Fibroblast of pulmonary artery (primary cell): Measurements from ENCODE around the gene C9orf43.

Source experiments
- DNase-seq: peaks from one replicate; pipeline ENCODE4 v3.0.0-alpha.2; 2010; ENCODE audit warnings: low read depth
- H3K4me3 ChIP-seq: replicated peaks from 2 replicates; pipeline ENCODE4 v1.5.1; 2011; ENCODE audit warnings: low read depth, mild to moderate bottlenecking, control low read depth, low read length, moderate library complexity
- TF ChIP-seq, protein P1 (sequence below): IDR thresholded peaks from 2 replicates; pipeline ENCODE4 v1.5.1; 2011; ENCODE audit warnings: mild to moderate bottlenecking, control low read depth, low read length, inconsistent platforms; ENCODE audit errors: missing control alignments

Gene C9orf43

GRCh38 chr9:113467183-113467582, 56.6 kb downstream of the C9orf43 start:
- no peak for DNase-seq
- TF ChIP-seq, protein P1, sequence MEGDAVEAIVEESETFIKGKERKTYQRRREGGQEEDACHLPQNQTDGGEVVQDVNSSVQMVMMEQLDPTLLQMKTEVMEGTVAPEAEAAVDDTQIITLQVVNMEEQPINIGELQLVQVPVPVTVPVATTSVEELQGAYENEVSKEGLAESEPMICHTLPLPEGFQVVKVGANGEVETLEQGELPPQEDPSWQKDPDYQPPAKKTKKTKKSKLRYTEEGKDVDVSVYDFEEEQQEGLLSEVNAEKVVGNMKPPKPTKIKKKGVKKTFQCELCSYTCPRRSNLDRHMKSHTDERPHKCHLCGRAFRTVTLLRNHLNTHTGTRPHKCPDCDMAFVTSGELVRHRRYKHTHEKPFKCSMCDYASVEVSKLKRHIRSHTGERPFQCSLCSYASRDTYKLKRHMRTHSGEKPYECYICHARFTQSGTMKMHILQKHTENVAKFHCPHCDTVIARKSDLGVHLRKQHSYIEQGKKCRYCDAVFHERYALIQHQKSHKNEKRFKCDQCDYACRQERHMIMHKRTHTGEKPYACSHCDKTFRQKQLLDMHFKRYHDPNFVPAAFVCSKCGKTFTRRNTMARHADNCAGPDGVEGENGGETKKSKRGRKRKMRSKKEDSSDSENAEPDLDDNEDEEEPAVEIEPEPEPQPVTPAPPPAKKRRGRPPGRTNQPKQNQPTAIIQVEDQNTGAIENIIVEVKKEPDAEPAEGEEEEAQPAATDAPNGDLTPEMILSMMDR: no peak
- H3K4me3 ChIP-seq: no peak overlapping the region

DNA sequence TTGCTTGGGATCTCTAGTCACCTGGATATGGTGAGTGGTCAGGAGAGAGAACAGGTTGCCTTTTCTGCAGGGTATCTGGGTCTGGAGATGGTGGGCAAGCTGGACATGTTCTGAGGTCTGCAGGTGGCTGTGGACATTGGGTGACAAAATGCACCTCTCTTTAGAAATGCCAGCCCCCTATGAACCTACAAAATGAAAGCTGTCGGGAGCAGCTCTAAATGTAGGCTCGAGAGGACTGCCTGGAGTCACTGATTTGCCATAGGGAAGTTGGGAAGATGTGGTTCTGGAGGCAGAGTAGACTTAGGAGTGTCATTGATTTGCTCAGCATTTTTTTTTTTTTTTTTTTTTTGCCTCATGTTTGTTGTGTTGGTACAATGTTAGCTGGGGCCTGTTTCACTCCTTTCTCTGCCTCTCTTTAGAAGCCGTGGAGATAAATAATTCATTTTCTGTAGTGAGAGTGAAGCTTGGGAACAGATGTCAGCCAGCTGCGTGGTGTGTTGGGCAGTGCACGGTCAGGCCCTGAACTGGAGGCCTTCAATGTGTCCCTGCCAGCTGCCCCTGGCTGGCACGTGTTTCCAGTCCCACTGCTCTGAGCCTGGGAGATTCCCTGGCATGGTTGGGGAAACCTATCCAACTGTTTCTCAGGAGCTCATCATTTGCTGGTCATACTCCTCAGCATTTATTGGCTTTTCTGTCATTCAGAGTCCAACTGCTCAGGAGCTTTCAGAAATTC, 58.3 kb downstream of the C9orf43 start:
- no peak for DNase-seq
- TF ChIP-seq, protein P1: no peak
- no peak overlapping the region for H3K4me3 ChIP-seq

DNA sequence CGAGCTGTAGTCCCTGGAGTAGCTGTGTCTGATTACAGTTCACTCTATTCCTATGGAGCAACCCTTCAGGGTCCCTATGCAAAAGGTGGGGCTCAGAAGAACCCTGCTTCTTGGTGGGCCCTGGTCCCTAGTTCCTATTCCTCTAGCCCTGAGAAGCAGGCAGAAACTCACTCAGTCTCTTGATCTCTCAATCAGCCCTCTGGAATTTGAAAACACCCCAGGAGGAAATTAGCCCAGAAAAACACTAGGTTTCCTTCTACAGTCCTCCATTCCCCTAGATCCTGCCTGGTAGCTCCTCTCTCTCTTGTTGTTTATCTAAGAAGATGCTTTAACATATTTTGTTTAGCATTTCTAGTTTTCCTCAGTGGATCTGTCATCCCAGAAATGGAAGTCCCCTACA, 60.6 kb downstream of the C9orf43 start:
- no peak for DNase-seq
- no peak overlapping the region for H3K4me3 ChIP-seq
- TF ChIP-seq, protein P1: no peak

DNA sequence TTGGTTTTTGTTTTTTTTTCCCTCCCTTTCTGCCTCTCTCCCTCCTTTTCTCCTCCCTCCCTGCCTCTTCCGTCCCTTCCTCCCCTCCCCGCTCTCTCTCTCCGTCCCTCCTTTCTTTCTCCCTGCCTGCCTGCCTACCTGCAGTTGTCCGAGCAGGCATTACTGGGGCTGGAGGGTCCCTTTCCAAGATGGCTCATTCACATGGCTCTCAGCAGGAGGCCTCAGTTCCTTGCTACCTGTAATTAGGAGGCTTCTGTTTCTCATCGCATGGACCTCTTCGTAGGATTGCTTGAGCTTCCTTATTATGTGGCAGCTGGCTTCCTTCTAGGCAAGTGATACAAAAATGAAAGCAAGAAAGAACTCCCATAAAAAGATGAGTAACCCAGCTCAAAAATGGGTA, 61.0 kb downstream of the C9orf43 start:
- DNase-seq: no peak
- no peak overlapping the region for H3K4me3 ChIP-seq

DNA sequence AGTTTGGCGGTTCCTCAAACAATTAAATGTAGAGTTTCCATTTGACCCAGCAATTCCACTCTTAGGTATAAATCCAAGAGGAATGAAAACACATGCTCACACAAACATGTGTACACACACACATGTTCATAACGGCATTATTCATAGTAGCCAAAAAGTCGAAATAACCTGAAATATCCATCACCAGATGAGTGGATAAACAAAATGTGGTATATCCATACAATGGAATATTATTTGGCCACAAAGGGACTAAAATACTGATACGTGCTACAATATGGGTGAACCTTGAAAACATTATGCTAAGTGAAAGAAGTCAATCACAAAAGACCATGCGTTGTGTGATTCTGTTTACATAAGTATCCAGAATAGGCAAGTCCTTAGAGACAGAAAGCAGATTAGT, 61.7 kb downstream of the C9orf43 start:
- TF ChIP-seq, protein P1: no peak
- H3K4me3 ChIP-seq: no peak overlapping the region
- DNase-seq: no peak

More for the DNA sequence above, 61.0 kb downstream of the C9orf43 start:
- TF ChIP-seq, protein P1: no peak

DNA sequence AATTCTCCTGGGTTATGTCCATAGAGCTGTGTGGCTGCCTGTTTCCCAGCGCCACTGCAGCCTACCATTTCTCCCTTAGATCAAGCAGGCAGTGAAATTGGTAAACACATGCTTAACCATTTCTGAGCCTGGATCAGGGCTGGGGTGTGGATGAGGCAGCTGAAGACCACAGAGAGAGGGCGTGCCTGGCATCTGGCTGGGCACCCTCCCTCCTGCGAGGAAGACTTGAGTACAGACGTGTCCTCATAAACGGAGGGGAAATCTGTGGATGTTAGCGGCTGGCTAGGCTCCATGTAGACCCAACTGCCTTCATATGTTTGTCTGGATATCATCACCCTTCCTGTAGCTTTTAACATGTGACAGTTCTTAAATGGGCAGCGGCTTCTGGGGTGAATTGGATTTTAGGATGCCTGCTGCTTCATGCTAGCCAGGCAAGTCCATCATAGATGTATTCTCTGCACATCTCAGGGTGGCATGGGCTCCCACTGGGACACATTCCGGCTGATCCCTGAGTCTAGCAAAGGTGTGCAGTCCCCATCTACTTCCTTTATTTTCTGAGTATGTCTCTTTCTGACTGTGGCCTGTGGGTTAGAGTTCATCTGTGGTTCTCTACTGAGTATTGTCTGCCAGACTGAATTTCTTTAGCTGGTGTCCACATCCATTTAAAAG, 63.9 kb downstream of the C9orf43 start:
- no peak overlapping the region for H3K4me3 ChIP-seq
- TF ChIP-seq, protein P1: no peak
- no peak for DNase-seq
